NCI-H774 (cell line): ENCODE measurements around the gene SERPINA3.
"Not testable (repeated sequence)": the region's sequence is repeated elsewhere in the genome, so short reads cannot be mapped to it uniquely, and the experiment has no call there.

ENCODE experiments used
- DNase-seq: peaks from one replicate; lab custom pipeline; 2025; lab: John Stamatoyannopoulos, UW

SERPINA3 gene

DNA sequence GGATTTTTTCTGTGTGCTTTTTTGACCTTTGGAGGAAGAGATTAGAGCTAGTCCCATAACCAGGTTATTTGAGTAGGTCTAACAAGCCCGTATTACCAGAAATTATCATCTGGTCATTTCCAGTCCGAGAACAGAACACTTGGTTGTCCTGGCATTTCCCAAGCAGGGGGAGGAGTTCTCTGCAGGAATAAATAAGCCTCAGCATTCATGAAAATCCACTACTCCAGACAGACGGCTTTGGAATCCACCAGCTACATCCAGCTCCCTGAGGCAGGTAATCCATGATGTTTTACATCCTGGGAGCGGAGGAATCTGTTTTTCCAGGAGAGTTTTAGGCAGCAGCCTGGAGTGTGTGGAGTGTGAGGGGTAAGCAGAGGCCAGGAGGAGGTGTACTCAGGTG, at the start of gene SERPINA3:
SERPINA3 (plus strand) TSS at position 218 of the 400 bp plus-strand sequence. CDS start 2,051 bp downstream, outside the sequence.
- DNase-seq = no peak

DNA sequence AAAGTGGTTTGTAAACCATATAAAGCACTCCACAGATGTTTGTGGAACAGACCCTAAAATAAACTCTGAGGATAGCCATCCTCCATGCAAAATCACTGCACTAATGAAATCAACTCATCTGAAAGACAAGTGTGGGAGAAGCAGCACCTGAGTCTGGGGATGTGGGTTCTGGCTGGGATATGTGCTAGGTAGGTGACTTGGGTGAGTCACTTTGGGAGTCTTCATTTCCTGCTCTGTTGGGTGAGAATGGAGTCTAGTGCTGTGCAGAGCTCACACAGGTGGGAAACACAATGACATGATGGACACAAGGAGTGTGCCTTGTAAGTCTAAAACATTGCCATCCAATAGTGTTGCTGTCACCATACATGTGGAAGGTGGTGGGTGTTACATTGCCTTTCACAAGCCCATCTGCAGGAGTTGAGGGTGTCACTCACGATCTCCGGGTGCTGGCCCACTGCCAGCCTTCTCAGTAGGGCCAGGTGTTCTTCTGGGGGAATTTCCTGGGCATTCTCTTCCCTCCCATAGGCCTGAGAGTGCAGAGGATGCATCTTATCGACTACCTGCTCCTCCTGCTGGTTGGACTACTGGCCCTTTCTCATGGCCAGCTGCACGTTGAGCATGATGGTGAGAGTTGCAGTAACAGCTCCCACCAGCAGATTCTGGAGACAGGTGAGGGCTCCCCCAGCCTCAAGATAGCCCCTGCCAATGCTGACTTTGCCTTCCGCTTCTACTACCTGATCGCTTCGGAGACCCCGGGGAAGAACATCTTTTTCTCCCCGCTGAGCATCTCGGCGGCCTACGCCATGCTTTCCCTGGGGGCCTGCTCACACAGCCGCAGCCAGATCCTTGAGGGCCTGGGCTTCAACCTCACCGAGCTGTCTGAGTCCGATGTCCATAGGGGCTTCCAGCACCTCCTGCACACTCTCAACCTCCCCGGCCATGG, 49.0 kb upstream of the SERPINA3 start:
- DNase-seq = no peak

GRCh38 chr14:94564381-94564780, 47.8 kb upstream of the SERPINA3 start:
- no peak for DNase-seq

GRCh38 chr14:94568186-94568585, 44.0 kb upstream of the SERPINA3 start:
- DNase-seq = no peak

DNA sequence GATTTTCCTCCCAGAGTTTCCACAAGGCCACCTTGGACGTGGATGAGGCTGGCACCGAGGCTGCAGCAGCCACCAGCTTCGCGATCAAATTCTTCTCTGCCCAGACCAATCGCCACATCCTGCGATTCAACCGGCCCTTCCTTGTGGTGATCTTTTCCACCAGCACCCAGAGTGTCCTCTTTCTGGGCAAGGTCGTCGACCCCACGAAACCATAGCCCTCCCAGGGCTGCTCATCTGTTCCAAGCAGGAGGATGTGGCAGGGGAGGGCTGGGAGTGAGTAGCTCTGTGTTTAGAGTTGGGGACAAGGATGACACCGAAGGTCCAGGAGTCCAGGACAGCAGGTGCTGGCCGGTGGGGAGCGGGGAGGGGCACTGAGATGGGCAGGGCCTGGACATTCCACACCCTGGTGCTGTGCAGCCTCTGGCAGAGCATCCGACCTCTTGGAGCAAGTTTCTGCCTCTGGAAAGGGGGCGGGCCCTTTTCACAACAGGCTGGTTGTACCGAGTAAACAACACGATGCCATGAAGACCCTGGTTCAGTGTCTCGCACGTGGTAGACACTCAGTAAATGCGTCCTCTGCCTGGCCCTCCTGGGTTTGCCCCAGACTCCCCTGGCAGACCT, 42.7 kb upstream of the SERPINA3 start:
- DNase-seq = no peak

DNA sequence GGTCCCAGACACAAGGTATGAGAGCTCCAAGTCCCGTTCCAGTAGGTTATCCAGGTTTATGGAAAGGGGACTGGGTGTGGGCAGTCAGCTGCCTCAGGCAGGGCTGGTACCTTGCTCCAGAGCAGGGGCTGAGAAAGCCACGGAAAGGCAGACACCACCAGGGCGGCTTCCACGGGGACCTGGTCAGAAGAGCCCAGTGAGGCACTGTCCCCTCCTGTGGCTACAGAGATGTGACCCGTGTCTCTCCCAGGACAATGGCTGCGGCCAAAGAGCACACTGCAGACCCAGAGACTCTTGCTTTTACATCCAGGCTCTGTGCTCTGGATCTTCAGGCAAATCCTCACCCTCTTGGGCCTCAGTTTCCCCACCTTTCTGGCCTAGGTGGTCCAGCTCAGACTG, 42.2 kb upstream of the SERPINA3 start:
- no peak for DNase-seq

GRCh38 chr14:94570440-94570839, 41.8 kb upstream of the SERPINA3 start:
- no peak for DNase-seq

DNA sequence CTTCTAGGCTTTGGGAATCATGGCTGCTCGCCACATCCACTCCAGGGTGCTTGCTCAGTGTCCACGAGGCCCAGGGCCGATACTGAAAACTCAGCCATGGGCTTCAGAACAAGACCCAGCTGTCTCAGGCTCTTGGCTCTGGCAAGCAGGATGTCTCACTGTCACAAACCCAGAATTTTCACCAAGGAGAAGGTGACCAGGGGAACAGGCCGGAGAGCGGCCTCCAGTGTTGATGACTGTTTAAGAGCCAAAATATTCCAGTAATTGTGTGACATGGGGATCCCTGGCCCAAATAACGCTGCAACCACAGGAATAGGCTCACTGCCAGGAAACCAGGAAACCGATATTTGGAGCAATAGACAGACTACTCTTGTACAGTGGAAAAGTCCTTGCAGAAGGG, 40.8 kb upstream of the SERPINA3 start:
- DNase-seq = no peak

GRCh38 chr14:94571950-94572349, 40.2 kb upstream of the SERPINA3 start:
- no peak for DNase-seq

DNA sequence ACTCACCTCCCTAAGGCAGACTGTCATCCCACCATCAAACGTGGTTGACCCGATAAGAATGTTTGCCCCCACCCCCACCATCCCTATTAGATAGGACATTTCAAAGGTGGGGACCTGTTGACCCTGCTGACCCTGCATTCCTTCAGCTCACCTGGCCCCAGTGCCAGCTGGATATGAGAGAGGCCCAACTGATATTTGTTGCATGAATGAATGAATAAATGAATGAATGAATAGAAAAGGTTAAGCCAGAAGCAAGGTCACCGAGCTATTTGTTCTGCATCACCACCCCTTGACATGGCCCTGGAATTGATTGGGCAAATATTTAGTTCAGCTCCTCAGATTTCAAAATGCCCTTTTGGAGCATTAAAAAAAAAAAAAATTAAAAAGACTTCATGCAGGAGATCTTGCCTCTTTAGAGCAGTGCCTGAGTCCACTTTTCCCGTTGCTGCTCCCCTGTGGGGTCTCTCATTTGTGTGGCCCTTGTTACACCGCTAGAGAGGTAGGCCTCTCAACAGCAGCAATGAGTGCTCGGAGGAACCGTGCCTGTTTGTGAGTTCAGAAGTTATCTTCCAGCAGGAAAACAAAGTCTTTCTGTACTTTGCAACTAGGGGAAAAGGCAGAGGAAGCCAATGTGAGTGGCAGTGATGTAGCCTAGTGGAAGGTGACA, 39.4 kb upstream of the SERPINA3 start:
- DNase-seq = no peak

- DNase-seq = no peak
Measured at GRCh38 chr14:94573475-94574277, 38.5 kb upstream of the SERPINA3 start.

GRCh38 chr14:94574336-94574735, 37.9 kb upstream of the SERPINA3 start:
- no peak for DNase-seq

GRCh38 chr14:94575730-94576585, 36.2 kb upstream of the SERPINA3 start:
- no peak for DNase-seq

GRCh38 chr14:94577472-94577871, 34.7 kb upstream of the SERPINA3 start:
- DNase-seq = not testable (repeated sequence)

DNA sequence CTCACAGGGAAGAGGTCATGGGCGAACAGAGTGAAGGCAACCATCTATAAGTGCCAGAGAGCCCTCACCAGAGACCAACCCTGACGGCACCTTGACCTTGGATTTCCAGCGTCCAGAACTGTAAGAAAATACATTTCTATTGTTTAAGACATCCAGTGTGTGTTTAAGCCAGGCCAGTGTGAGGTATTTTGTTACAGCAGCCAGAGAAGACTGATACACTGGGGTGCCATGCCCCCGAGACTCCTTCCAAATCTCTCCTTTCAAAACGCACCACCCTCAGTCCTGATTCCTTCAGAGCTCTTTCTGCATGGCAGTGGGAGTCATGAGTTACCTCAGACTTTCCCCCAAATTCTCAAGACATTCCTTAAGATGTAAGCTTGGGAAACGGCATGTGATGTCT, 33.5 kb upstream of the SERPINA3 start:
- DNase-seq = no peak

DNA sequence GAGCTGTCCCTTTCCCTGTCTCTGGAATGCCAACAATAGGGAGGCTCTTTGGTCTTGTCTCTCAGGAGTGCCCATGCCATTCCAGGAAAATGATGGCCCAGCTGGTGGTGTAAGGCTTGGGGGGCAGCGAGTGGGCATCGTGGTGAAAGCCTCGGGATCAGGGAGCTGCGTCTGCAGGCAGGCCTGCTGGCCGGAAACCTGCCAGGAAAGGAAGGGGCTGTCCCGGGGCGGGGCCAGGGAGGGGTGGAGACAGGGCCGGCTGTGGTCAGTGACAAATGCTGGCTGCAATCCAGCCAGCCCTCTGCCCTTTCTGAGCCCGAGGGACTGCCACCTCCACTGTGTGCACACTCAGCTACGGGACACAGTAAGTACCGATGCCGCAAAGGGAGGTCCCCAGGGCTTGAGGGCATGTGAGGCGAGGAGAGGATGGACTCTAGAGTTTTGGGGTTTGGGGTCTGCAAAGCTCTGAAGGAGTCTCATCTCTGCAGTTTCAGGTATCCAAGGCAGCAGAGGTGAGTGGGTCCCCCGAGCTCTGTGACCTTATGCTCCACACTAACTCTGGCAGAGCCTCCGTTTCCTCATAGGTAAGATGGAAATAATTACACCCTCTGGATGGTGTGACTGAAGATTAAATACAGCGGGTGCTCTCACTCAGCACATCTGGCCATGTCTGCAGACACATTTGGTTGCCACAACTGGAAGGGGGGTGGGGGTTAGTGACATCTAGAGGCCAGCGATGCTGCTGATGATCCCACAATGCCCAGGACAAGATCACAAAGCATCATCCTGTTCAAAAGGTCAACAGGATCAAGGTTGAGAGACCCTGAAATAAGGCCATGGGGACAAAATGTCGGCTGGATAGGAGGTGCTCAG, 30.8 kb upstream of the SERPINA3 start, which contains the start of gene SERPINA5:
SERPINA5 (plus strand) TSS at position 300 of the 873 bp plus-strand sequence. CDS start 5,937 bp downstream, outside the sequence.
- DNase-seq = no peak

- DNase-seq = no peak
Measured at GRCh38 chr14:94582199-94582750, 29.9 kb upstream of the SERPINA3 start.

GRCh38 chr14:94582851-94583250, 29.3 kb upstream of the SERPINA3 start:
- no peak for DNase-seq

- DNase-seq = no peak
Measured at GRCh38 chr14:94583557-94583956, 28.6 kb upstream of the SERPINA3 start.
